ENCODE results near the gene DSCAML1. TPM values are rescaled to one million over a fixed set of nuclear protein-coding genes. Genes with fewer than 3 reads are reported as not detected.

The DSCAML1 gene
- total RNA-seq, 1 experiment from 2014 or later = not detected

- H3K36me3 ChIP-seq (ENCODE audit: control insufficient read depth in 1 of 2, insufficient read depth in 2 of 2, low read length in 2 of 2) = no peaks in the 10 kb centered on the region
- H3K9me2 ChIP-seq (ENCODE audit: insufficient read depth) = no peaks in the 10 kb centered on the region
- no peak overlapping the region for H3K4me3 ChIP-seq (replicated peaks in 1 of 2; ENCODE audit: low read depth in 1 of 2, low read length in 2 of 2)
- H3K9me3 ChIP-seq (ENCODE audit: control insufficient read depth in 1 of 2, insufficient read depth in 1 of 2, low read depth in 1 of 2, low read length in 2 of 2) = no peaks in the 10 kb centered on the region
- RAD21 ChIA-PET (ENCODE audit: low non-redundant PET in 1 of 2, low total read pairs in 2 of 2, uncharacterized antibody in 2 of 2, unreplicated experiment in 2 of 2) = no interaction called here
- TF ChIP-seq ELF1 (IDR thresholded peaks at IDR 0.05; ENCODE audit: borderline replicate concordance, low read depth) = no peak
- TF ChIP-seq YY1 (IDR thresholded peaks at IDR 0.05; ENCODE audit: extremely low read depth, insufficient replicate concordance, low read depth, low read length) = no peak
- TF ChIP-seq CEBPB (IDR thresholded peaks at IDR 0.05; ENCODE audit: low read depth) = no peak
- TF ChIP-seq REST (IDR thresholded peaks at IDR 0.05; ENCODE audit: low read depth) = no peak
- BruUV-seq (replicated peaks) = no TSS peak
- no peak overlapping the region for H2AFZ ChIP-seq (ENCODE audit: low read depth, low read length, poor library complexity, severe bottlenecking)
- H3K4me2 ChIP-seq (ENCODE audit: low read length) = no peak overlapping the region
- H3K27me3 ChIP-seq (ENCODE audit: insufficient read depth, low read length) = peaks cover 28% of the 10 kb centered on the region
- no peak overlapping the region for H3K9ac ChIP-seq (ENCODE audit: low read length)
- intact Hi-C loops (cut with micrococcal nuclease) = no loop called here
- CTCF ChIA-PET = no interaction called here
- H3K4me1 ChIP-seq (ENCODE audit: control insufficient read depth in 1 of 2, insufficient read depth in 2 of 2, low read length in 2 of 2) = no peaks in the 10 kb centered on the region
- DNase-seq (ENCODE audit: low read depth, low spot score) (no peak), ATAC-seq (no peak)
- H3K27ac ChIP-seq (ENCODE audit: low read depth, low read length) = no peak overlapping the region
- H4K20me1 ChIP-seq (ENCODE audit: insufficient read depth) = no peaks in the 10 kb centered on the region
- POLR2A ChIA-PET = no interaction called here
- no peaks in the 10 kb centered on the region for H3K79me2 ChIP-seq (ENCODE audit: insufficient read depth, low read length)
Observed at GRCh38 chr11:117724621-117725020, 72.4 kb downstream of the DSCAML1 start.

- CTCF ChIA-PET = no interaction called here
- H3K27me3 ChIP-seq (ENCODE audit: insufficient read depth, low read length) = peaks cover 28% of the 10 kb centered on the region
Observed at GRCh38 chr11:117724104-117724503, 72.9 kb downstream of the DSCAML1 start.

More at GRCh38 chr11:117724104-117724503, 72.9 kb downstream of the DSCAML1 start:
- Histone ChIP-seq H3K36me3 (ENCODE audit: control insufficient read depth in 1 of 2, insufficient read depth in 2 of 2, low read length in 2 of 2) (no peaks in the 10 kb centered on the region), H3K79me2 (ENCODE audit: insufficient read depth, low read length) (no peaks in the 10 kb centered on the region), H3K4me1 (ENCODE audit: control insufficient read depth in 1 of 2, insufficient read depth in 2 of 2, low read length in 2 of 2) (no peaks in the 10 kb centered on the region), H3K9ac (ENCODE audit: low read length) (no peak overlapping the region), H3K9me2 (ENCODE audit: insufficient read depth) (no peaks in the 10 kb centered on the region), H3K4me3 (replicated peaks in 1 of 2; ENCODE audit: low read depth in 1 of 2, low read length in 2 of 2) (no peak overlapping the region), H3K4me2 (ENCODE audit: low read length) (no peak overlapping the region), H4K20me1 (ENCODE audit: insufficient read depth) (no peaks in the 10 kb centered on the region), H3K9me3 (ENCODE audit: control insufficient read depth in 1 of 2, insufficient read depth in 1 of 2, low read depth in 1 of 2, low read length in 2 of 2) (no peaks in the 10 kb centered on the region), H3K27ac (ENCODE audit: low read depth, low read length) (no peak overlapping the region), H2AFZ (ENCODE audit: low read depth, low read length, poor library complexity, severe bottlenecking) (no peak overlapping the region)
- no peak for TF ChIP-seq POLR2AphosphoS5 (IDR thresholded peaks at IDR 0.05; ENCODE audit: low read depth, low read length)
- no peak for TF ChIP-seq ZFX (IDR thresholded peaks at IDR 0.05)
- no peak for TF ChIP-seq EZH2phosphoT487 (IDR thresholded peaks at IDR 0.05; ENCODE audit: borderline replicate concordance)
- no peak for TF ChIP-seq SIN3A (IDR thresholded peaks at IDR 0.05; ENCODE audit: low read depth)
- TF ChIP-seq SP1 (IDR thresholded peaks at IDR 0.05; ENCODE audit: low read depth) = no peak
- TF ChIP-seq, protein P1, sequence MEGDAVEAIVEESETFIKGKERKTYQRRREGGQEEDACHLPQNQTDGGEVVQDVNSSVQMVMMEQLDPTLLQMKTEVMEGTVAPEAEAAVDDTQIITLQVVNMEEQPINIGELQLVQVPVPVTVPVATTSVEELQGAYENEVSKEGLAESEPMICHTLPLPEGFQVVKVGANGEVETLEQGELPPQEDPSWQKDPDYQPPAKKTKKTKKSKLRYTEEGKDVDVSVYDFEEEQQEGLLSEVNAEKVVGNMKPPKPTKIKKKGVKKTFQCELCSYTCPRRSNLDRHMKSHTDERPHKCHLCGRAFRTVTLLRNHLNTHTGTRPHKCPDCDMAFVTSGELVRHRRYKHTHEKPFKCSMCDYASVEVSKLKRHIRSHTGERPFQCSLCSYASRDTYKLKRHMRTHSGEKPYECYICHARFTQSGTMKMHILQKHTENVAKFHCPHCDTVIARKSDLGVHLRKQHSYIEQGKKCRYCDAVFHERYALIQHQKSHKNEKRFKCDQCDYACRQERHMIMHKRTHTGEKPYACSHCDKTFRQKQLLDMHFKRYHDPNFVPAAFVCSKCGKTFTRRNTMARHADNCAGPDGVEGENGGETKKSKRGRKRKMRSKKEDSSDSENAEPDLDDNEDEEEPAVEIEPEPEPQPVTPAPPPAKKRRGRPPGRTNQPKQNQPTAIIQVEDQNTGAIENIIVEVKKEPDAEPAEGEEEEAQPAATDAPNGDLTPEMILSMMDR (IDR thresholded peaks at IDR 0.05 in 2 of 3, conservative IDR thresholded peaks at IDR 0.05 in 1 of 3; ENCODE audit: borderline replicate concordance in 1 of 3, insufficient read depth in 1 of 3, low read depth in 2 of 3, low read length in 2 of 3) = no peak
- no peak for TF ChIP-seq RAD21 (IDR thresholded peaks at IDR 0.05; ENCODE audit: low read depth)
- no peak for TF ChIP-seq ZNF274 (IDR thresholded peaks at IDR 0.05; ENCODE audit: low read depth, low read length)
- ChIA-PET POLR2A (no interaction called here), RAD21 (ENCODE audit: low non-redundant PET in 1 of 2, low total read pairs in 2 of 2, uncharacterized antibody in 2 of 2, unreplicated experiment in 2 of 2) (no interaction called here)
- no TSS peak for BruUV-seq (replicated peaks)
- no peak for DNase-seq (ENCODE audit: low read depth, low spot score)
- ATAC-seq = no peak
- intact Hi-C loops (cut with micrococcal nuclease) = no loop called here

Data from HCT116 (cell line).